HepG2 (cell line): ENCODE data around the gene RHBDF2. TPM values are rescaled to one million over a fixed set of nuclear protein-coding genes. Genes with fewer than 3 reads are reported as not detected.

Source experiments
- HMGXB3 ChIP-seq: sonication (generic); formaldehyde crosslinking; IDR thresholded peaks from 2 replicates; pipeline ENCODE4 v1.4.0; 2020; ENCODE audit warnings: missing genetic modification reagents, borderline replicate concordance
- HOXA3 ChIP-seq: sonication (generic); formaldehyde crosslinking; IDR thresholded peaks from 2 replicates; pipeline ENCODE4 v1.5.0; 2020; ENCODE audit warnings: missing genetic modification reagents
- KLF15 ChIP-seq: sonication (generic); formaldehyde crosslinking; IDR thresholded peaks from 2 replicates; pipeline ENCODE4 v1.8.1; 2023; ENCODE audit warnings: borderline replicate concordance, mild to moderate bottlenecking, inconsistent platforms, missing genetic modification reagents, mixed read lengths
- NONO ChIP-seq, 2 experiments: fragments of 450-650 bp in 1 of 2; sonication (generic) in 1 of 2; formaldehyde crosslinking in 1 of 2; IDR thresholded peaks in 1 of 2; conservative IDR thresholded peaks in 1 of 2; 2 replicates each; pipeline versions ENCODE4 v1.6.1 to v1.8.0; 2017 to 2022; ENCODE audit warnings: mild to moderate bottlenecking in 1 of 2, missing genetic modification reagents in 1 of 2, moderate library complexity in 1 of 2
- ONECUT2 ChIP-seq: sonication (generic); formaldehyde crosslinking; IDR thresholded peaks from 2 replicates; pipeline ENCODE4 v1.4.0; 2020; ENCODE audit warnings: missing genetic modification reagents
- RERE ChIP-seq: IDR thresholded peaks from 2 replicates; pipeline ENCODE4 v1.6.1; 2016; ENCODE audit warnings: low read depth, missing genetic modification reagents, missing compliant biosample characterization
- SMAD1 ChIP-seq: sonication (generic); formaldehyde crosslinking; IDR thresholded peaks from 2 replicates; pipeline ENCODE4 v1.4.0; 2020; ENCODE audit warnings: missing genetic modification reagents, low read depth, mild to moderate bottlenecking, borderline replicate concordance
- SP5 ChIP-seq: IDR thresholded peaks from 2 replicates; pipeline ENCODE4 v1.6.1; 2016; ENCODE audit warnings: low read depth, borderline replicate concordance
- TBX2 ChIP-seq: sonication (generic); formaldehyde crosslinking; IDR thresholded peaks from 2 replicates; pipeline ENCODE4 v1.5.0; 2020; ENCODE audit warnings: missing genetic modification reagents, mild to moderate bottlenecking, borderline replicate concordance
- TGIF2 ChIP-seq: IDR thresholded peaks from 2 replicates; pipeline ENCODE4 v1.6.1; 2016; ENCODE audit warnings: control low read depth, missing compliant biosample characterization
- ZFP91 ChIP-seq: sonication (generic); formaldehyde crosslinking; IDR thresholded peaks from 2 replicates; pipeline ENCODE4 v1.9.0; 2022; ENCODE audit warnings: missing genetic modification reagents, mild to moderate bottlenecking, borderline replicate concordance
- ZNF567 ChIP-seq: sonication (generic); formaldehyde crosslinking; IDR thresholded peaks from 2 replicates; pipeline ENCODE4 v1.8.1; 2023; ENCODE audit warnings: mild to moderate bottlenecking, missing genetic modification reagents, borderline replicate concordance
- ZSCAN21 ChIP-seq: sonication (generic); formaldehyde crosslinking; IDR thresholded peaks from 2 replicates; pipeline ENCODE4 v1.8.0; 2022; ENCODE audit warnings: mild to moderate bottlenecking, missing genetic modification reagents, moderate library complexity, borderline replicate concordance
- polyA plus RNA-seq, 8 experiments: library from polyadenylated mRNA; depleted of rRNA in 3 of 8; stranded (reverse) in 7 of 8; unstranded in 1 of 8; fragments of >200 nt; fragmentation: Illumina TruSeq in 4 of 8; extraction: Trizol in 4 of 8; gene quantifications; 2 replicates each; pipeline versions ENCODE4 v1.2.1 to v1.2.3, GENCODE V29; 2011 to 2016; ENCODE audit warnings: low read depth in 4 of 8, missing spikeins in 1 of 8, mixed read lengths in 1 of 8; ENCODE audit not compliant: insufficient read depth in 1 of 8
- total RNA-seq, 5 experiments: library from RNA; depleted of rRNA; stranded (reverse); fragments of >200 nt; fragmentation: Illumina TruSeq; extraction: Trizol; gene quantifications; 2 replicates each; pipeline ENCODE4 v1.2.3, GENCODE V29; 2016; ENCODE audit warnings: low read depth in 1 of 5

Gene RHBDF2
- total and polyA plus RNA-seq, 2 of the 13 experiments (the other 11 are each of a cell fraction or from before 2014, with no cell fraction given), result 7.8 to 24.2 TPM

- TF ChIP-seq ZNF567 (CRISPR knock-in tag) (no peak), ONECUT2 (CRISPR knock-in tag) (peak; percentile 66; the same call in 1 of the 2 replicates), ZSCAN21 (CRISPR knock-in tag) (0 out of 2 replicates have a peak, but pooled peaks have one; percentile 3), TGIF2 (CRISPR knock-in tag) (peak; percentile 44; the same call in 1 of the 2 replicates), KLF15 (CRISPR knock-in tag) (no peak), TBX2 (CRISPR knock-in tag) (peak; percentile 83), RERE (peak; percentile 51; the same call in 1 of the 2 replicates), NONO (IDR thresholded peaks at IDR 0.05) (no peak), NONO (CRISPR knock-in tag; conservative IDR thresholded peaks at IDR 0.05) (peak; percentile 42; the same call in 1 of the 2 replicates), HOXA3 (CRISPR knock-in tag) (peak; percentile 76), HMGXB3 (CRISPR knock-in tag) (peak; percentile 45; the same call in 1 of the 2 replicates), SP5 (peak; percentile 53; the same call in 1 of the 2 replicates), SMAD1 (CRISPR knock-in tag) (0 out of 2 replicates have a peak, but pooled peaks have one; percentile 27), ZFP91 (CRISPR knock-in tag) (no peak; the same call in 1 of the 2 replicates)
Measured at GRCh38 chr17:76524598-76525512, 23.6 kb upstream of the RHBDF2 start (continued).
